ENCODE measurements around the gene PRB2.

Gene PRB2

GRCh38 chr12:11344500-11344899 lies 50.9 kb downstream of the PRB2 start:
- H3K9me3 ChIP-seq: no peaks in the 10 kb centered on the region
- in situ Hi-C loops (cut with MboI; ENCODE audit: low sequenced_read_pairs): no loop called here
- no peak for DNase-seq (ENCODE audit: low spot score in 2 of 2)
- no peak overlapping the region for H3K4me3 ChIP-seq
- no peaks in the 10 kb centered on the region for H3K4me1 ChIP-seq
- H3K36me3 ChIP-seq (replicated peaks): no peaks in the 10 kb centered on the region
- H3K27me3 ChIP-seq (ENCODE audit: low read depth): no peaks in the 10 kb centered on the region
